Measurements from ENCODE around the gene ADAMTS19. TPM values are rescaled to one million over a fixed set of nuclear protein-coding genes. Genes with fewer than 3 reads are reported as not detected.

ADAMTS19 gene
- total RNA-seq, 1 donor from 2014 or later = not detected

GRCh38 chr5:129763651-129764050, 303.6 kb downstream of the ADAMTS19 start:
- no peak for DNase-seq
- no peaks in the 10 kb centered on the region for H3K27me3 ChIP-seq (ENCODE audit: low read depth)
- no peak overlapping the region for H3K4me3 ChIP-seq
- no peaks in the 10 kb centered on the region for H3K4me1 ChIP-seq
- no peaks in the 10 kb centered on the region for H3K9me3 ChIP-seq
- H3K36me3 ChIP-seq = no peaks in the 10 kb centered on the region
- H3K27ac ChIP-seq = no peak overlapping the region
- TF ChIP-seq, protein P1, sequence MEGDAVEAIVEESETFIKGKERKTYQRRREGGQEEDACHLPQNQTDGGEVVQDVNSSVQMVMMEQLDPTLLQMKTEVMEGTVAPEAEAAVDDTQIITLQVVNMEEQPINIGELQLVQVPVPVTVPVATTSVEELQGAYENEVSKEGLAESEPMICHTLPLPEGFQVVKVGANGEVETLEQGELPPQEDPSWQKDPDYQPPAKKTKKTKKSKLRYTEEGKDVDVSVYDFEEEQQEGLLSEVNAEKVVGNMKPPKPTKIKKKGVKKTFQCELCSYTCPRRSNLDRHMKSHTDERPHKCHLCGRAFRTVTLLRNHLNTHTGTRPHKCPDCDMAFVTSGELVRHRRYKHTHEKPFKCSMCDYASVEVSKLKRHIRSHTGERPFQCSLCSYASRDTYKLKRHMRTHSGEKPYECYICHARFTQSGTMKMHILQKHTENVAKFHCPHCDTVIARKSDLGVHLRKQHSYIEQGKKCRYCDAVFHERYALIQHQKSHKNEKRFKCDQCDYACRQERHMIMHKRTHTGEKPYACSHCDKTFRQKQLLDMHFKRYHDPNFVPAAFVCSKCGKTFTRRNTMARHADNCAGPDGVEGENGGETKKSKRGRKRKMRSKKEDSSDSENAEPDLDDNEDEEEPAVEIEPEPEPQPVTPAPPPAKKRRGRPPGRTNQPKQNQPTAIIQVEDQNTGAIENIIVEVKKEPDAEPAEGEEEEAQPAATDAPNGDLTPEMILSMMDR (IDR thresholded peaks at IDR 0.05) = no peak
- no peak for ATAC-seq
- intact Hi-C loops (cut with DNase I) = no loop called here

GRCh38 chr5:129766798-129767197, 306.7 kb downstream of the ADAMTS19 start:
- intact Hi-C loops (cut with DNase I) = no loop called here
- Histone ChIP-seq H3K4me3 (no peak overlapping the region), H3K4me1 (no peaks in the 10 kb centered on the region), H3K36me3 (no peaks in the 10 kb centered on the region), H3K27me3 (ENCODE audit: low read depth) (no peaks in the 10 kb centered on the region), H3K27ac (no peak overlapping the region), H3K9me3 (no peaks in the 10 kb centered on the region)
- no peak for DNase-seq
- TF ChIP-seq, protein P1 (IDR thresholded peaks at IDR 0.05) = no peak
- ATAC-seq = no peak

DNA sequence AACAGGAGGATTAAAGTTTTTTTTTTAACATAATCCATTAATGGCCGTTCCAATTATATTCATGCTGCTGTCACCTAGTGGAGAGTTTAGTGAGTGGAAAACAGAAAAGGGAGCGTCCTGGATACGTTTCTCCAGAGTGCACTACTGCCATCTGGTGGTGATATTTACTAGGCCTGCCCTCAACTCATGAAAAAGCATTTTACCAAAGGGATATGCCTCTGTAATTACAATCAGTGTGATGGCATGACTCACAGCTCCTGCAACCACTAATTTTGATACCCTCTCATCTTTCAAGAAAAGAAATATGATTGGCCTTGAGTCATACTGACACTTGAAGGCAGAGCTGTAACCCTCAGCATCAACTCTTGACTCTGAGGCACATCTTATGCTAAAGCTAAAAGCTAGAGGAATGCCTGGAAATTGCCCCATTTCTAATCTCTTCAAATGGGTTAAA, 307.9 kb downstream of the ADAMTS19 start:
- DNase-seq (no peak), ATAC-seq (peak; percentile 86 to 93)
- H3K36me3 ChIP-seq = no peaks in the 10 kb centered on the region
- intact Hi-C loops (cut with DNase I) = no loop called here
- no peak overlapping the region for H3K27ac ChIP-seq
- H3K4me3 ChIP-seq = no peak overlapping the region
- no peaks in the 10 kb centered on the region for H3K9me3 ChIP-seq
- TF ChIP-seq, protein P1 (IDR thresholded peaks at IDR 0.05) = peak; percentile 94
- H3K4me1 ChIP-seq = no peaks in the 10 kb centered on the region
- H3K27me3 ChIP-seq (ENCODE audit: low read depth) = no peaks in the 10 kb centered on the region

- H3K27ac ChIP-seq = no peak overlapping the region
- H3K4me3 ChIP-seq = no peak overlapping the region
- no peaks in the 10 kb centered on the region for H3K36me3 ChIP-seq
- H3K27me3 ChIP-seq (ENCODE audit: low read depth) = no peaks in the 10 kb centered on the region
- TF ChIP-seq, protein P1 (IDR thresholded peaks at IDR 0.05) = no peak
- H3K4me1 ChIP-seq = no peaks in the 10 kb centered on the region
- intact Hi-C loops (cut with DNase I) = no loop called here
- ATAC-seq = no peak
- H3K9me3 ChIP-seq = no peaks in the 10 kb centered on the region
- DNase-seq = no peak
Measured at GRCh38 chr5:129768735-129769134, 308.6 kb downstream of the ADAMTS19 start.

DNA sequence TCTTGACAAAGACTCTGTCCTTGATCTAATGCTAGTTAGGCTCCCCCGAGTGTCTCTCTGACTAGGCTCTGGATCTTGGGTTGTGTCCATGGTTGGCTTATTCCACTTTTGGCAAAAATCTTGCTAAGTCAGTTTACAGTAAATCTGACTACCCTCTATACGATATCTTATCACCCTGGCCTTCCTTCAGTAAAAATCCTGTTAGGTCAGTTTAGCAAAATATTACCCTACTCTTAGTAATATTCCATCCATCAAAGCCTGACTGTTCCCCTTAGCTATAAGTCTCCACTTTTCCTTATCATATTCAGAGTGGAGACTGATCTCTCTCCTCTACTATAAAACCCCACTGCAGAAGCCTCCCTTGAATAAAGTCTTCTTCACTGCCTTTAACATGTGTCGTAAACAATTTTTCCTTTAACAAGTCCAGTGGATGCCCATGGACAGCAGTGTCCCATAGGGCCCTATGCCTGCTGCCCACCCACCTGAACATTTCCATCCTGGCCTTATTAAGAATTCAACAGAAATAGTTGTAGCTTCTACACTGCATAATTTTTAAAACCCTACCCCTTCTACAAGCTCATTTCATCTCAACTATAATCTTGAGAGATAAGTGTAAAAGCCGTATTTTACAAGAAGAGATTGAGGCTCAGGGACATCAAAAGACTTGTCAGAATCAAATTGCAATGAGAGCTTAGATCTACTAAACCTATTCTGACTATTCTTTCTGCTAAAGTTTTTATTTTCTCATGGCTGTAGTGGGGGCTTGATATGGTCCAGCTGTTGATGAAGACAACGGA, 310.1 kb downstream of the ADAMTS19 start:
- Histone ChIP-seq H3K27ac (no peak overlapping the region), H3K4me3 (no peak overlapping the region), H3K36me3 (no peaks in the 10 kb centered on the region), H3K4me1 (no peaks in the 10 kb centered on the region), H3K9me3 (no peaks in the 10 kb centered on the region), H3K27me3 (ENCODE audit: low read depth) (no peaks in the 10 kb centered on the region)
- DNase-seq (no peak), ATAC-seq (no peak)
- intact Hi-C loops (cut with DNase I) = no loop called here
- TF ChIP-seq, protein P1 (IDR thresholded peaks at IDR 0.05) = no peak

Measured in lower lobe of right lung (tissue), 2 donors.